GM12872 (cell line): Measurements from ENCODE around the gene SLFN5.

Source experiments
- TF ChIP-seq, protein P1 (sequence below): IDR thresholded peaks from 3 replicates; pipeline ENCODE4 v1.5.1; 2011; ENCODE audit warnings: low read depth, mild to moderate bottlenecking, low read length, moderate library complexity; ENCODE audit not compliant: insufficient read depth

Gene SLFN5

DNA sequence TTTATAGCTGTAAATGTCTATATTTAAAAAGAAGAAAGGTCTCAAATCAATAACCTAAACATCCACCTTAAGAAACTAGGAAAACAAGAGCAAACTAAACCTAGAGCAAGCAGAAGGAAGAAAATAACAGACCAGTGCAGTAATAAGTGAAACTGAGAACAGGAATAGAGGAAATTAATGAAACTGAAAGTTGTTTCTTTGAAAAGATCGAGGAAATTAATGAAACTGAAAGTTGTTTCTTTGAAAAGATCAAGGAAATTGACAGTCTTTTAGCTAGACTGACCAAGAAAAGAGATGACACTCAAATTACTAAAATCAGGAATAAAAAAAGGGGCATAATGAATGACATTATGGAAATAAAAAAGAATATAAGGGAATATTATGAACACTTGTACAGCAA lies 46.4 kb downstream of the SLFN5 start:
- TF ChIP-seq, protein P1, sequence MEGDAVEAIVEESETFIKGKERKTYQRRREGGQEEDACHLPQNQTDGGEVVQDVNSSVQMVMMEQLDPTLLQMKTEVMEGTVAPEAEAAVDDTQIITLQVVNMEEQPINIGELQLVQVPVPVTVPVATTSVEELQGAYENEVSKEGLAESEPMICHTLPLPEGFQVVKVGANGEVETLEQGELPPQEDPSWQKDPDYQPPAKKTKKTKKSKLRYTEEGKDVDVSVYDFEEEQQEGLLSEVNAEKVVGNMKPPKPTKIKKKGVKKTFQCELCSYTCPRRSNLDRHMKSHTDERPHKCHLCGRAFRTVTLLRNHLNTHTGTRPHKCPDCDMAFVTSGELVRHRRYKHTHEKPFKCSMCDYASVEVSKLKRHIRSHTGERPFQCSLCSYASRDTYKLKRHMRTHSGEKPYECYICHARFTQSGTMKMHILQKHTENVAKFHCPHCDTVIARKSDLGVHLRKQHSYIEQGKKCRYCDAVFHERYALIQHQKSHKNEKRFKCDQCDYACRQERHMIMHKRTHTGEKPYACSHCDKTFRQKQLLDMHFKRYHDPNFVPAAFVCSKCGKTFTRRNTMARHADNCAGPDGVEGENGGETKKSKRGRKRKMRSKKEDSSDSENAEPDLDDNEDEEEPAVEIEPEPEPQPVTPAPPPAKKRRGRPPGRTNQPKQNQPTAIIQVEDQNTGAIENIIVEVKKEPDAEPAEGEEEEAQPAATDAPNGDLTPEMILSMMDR: no peak

DNA sequence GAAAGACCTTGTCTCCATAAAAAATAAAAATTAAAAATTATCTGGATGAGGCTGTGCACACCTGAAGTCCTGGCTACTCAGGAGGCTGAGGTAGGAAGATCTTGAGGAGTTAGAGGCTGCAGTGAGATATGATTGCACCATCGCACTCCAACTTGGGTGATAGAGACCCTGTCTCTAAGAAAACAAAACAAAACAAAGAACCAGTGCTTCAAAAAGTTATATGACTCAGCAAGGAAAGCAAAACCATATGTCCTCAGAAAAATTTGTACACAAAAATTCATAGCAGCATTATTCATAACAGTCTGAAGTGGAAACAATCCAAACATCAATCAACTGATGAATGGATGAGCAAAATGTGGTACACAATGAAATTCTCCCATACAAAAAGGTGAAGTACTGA lies 48.9 kb downstream of the SLFN5 start:
- TF ChIP-seq, protein P1: no peak

DNA sequence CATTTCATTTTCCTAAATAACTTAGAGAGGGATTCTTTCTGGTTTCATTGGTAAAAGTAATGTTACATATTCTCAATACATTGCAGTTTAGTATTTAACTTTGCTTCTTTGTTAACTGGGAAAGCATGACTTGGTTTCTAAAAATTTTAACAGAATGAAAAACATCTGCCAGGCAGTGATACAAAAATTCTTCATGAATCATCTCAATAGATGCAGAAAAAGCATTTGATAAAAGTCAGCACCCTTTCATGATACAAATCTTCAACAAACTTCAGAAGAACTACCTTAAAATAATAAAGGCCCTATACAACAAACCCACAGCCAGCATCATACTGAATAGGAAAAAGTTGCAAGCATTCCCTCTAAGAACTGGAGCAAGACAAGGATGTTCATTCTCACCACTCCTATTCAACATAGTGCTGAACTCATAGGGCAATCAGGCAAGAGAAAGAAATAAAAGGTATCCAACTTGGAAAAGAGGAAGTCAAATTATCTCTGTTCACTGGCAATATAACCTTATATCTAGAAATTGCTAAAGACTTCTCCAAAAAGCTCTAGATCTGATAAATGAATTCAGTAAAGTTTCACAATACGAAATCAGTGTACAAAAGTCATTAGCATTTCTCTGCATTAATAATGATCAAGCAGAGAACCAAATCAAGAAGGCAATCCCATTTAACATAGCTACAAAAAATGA lies 50.4 kb downstream of the SLFN5 start:
- TF ChIP-seq, protein P1: no peak

DNA sequence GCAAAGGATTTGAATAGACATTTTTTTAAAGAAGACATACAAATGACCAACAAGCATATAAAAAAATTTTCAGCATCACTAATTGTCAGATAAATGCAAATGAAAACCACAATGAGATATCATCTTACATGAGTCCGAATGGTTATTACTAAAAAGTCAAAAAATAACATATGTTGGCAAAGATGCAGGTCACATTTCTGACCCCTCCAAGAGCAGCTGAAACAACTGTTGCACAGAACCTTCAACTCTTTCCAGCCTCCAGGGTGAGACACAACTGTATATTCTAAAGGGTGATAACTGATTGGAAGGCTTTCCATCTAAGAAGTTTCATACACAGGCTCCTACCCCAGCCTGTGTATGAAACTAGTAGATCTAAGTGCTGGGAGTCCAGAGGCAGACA lies 51.9 kb downstream of the SLFN5 start:
- TF ChIP-seq, protein P1: no peak

DNA sequence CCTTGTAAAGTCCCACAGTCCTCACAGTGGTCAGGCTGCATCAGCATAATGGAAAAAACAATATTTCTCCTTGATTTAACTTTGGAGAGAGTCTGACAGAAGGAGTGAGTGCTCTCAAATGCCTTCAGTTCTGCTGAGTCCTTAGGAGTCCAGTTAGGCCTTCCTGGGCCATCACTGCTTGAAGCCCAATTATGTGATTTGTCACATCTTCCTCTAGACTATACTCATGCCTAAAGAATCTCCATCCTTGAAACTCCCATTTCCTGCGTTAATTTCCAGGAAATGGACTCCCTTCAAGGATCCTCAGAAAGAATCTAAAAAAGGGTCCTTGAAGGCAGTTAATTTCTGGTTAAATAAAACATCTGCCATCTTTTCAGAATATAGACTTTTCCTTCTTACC lies 52.8 kb downstream of the SLFN5 start:
- TF ChIP-seq, protein P1: no peak

DNA sequence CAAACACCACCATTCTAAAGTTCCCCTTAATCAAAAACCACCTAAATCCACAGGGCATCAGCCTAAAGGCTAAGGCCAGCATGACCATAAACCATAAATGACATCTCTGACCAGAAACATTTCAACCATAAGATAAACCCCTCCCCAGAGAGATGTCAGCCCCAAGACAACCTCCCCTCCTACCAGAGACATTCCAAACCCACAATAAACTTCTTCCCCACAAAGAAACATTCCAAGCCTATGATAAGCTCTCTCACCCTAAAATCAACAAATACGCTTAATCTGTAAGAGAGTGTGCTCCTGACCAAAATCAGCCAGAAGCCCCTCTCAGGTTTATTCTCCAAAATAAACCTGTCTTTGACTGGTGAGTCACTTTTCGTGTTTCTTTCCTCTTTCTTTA lies 54.8 kb downstream of the SLFN5 start:
- TF ChIP-seq, protein P1: no peak

DNA sequence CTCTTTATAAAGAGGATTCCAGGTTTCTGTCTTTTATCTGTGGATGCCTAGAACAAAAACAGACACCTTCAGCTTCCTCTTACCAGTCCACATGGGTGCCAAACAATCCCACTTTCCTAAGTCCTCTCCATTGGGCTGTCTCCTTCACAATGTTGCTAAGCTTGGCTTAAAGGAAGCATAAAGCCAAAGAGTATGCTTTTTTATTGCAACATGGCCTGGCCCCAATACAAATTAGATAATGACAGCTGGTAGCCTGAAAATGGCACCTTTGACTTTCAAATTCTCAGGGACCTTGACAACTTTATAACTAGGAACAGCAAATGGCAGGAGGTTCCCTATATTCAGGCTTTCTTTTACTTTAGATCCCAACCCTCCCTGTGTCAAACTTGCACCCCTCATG lies 55.8 kb downstream of the SLFN5 start:
- TF ChIP-seq, protein P1: no peak
